AG04450 (cell line): Measurements from ENCODE around the gene WWP2. TPM values are rescaled to one million over a fixed set of nuclear protein-coding genes. Genes with fewer than 3 reads are reported as not detected.
"Not testable (repeated sequence)": the region's sequence is repeated elsewhere in the genome, so short reads cannot be mapped to it uniquely, and the experiment has no call there.

Source experiments
- CTCF ChIA-PET: fragments of 300-600, 350-600 bp; formaldehyde crosslinking; extraction: SDS; loops from one replicate; lab custom pipeline; 2022; ENCODE audit warnings: antibody characterized with exemption, inconsistent platforms; lab: Charles Lee
- POLR2A ChIA-PET: fragments of 350-600 bp; formaldehyde crosslinking; extraction: SDS; loops from one replicate; lab custom pipeline; 2021; ENCODE audit warnings: antibody characterized with exemption, inconsistent platforms; lab: Yijun Ruan, JAX
- DNase-seq: peaks from one replicate; pipeline ENCODE4 v3.0.0-alpha.2; 2011; ENCODE audit warnings: low read depth, low spot score
- H3K27ac ChIP-seq: one replicate; pipeline ENCODE4 v1.5.1; 2012; ENCODE audit warnings: low read depth, low read length, control low read depth
- H3K27me3 ChIP-seq: one replicate; pipeline ENCODE4 v1.6.0; 2012; ENCODE audit warnings: low read length; ENCODE audit not compliant: control insufficient read depth, insufficient read depth
- H3K4me3 ChIP-seq: 2 replicates; pipeline ENCODE4 v1.5.1; 2011; ENCODE audit warnings: mild to moderate bottlenecking, low read depth, low read length, control low read depth
- H3K9me3 ChIP-seq: 2 replicates; pipeline ENCODE4 v1.5.1; 2012; ENCODE audit warnings: low read length; ENCODE audit not compliant: control insufficient read depth, insufficient read depth
- polyA plus RNA-seq: library from polyadenylated mRNA; depleted of rRNA; stranded (reverse); fragments of >200 nt; gene quantifications from 2 replicates; pipeline ENCODE4 v1.2.3, GENCODE V29; 2011
- TF ChIP-seq, protein P1 (sequence below): IDR thresholded peaks from 2 replicates; pipeline ENCODE4 v1.5.1; 2011; ENCODE audit warnings: low read depth, low read length, control low read depth, inconsistent platforms

WWP2 gene
- polyA plus RNA-seq, 1 experiment, result 13.4 TPM

DNA sequence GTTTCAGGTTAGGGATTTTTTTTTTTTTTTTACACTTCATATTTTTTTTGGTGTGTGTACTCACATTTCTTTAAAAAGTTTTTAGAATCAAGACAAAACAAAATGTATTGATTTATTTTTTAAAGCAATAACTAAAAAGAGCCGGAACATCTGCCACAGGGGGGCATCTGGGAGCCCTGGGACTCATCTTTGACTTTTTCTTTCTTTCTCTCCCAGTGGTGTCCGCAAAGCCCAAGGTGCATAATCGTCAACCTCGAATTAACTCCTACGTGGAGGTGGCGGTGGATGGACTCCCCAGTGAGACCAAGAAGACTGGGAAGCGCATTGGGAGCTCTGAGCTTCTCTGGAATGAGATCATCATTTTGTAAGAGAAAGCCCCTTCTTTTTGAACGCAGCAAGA is 36.3 kb downstream of the WWP2 start:
- no peak for DNase-seq
- H3K27me3 ChIP-seq, result no peaks in the 10 kb centered on the region
- TF ChIP-seq, protein P1, sequence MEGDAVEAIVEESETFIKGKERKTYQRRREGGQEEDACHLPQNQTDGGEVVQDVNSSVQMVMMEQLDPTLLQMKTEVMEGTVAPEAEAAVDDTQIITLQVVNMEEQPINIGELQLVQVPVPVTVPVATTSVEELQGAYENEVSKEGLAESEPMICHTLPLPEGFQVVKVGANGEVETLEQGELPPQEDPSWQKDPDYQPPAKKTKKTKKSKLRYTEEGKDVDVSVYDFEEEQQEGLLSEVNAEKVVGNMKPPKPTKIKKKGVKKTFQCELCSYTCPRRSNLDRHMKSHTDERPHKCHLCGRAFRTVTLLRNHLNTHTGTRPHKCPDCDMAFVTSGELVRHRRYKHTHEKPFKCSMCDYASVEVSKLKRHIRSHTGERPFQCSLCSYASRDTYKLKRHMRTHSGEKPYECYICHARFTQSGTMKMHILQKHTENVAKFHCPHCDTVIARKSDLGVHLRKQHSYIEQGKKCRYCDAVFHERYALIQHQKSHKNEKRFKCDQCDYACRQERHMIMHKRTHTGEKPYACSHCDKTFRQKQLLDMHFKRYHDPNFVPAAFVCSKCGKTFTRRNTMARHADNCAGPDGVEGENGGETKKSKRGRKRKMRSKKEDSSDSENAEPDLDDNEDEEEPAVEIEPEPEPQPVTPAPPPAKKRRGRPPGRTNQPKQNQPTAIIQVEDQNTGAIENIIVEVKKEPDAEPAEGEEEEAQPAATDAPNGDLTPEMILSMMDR, result peak; percentile 60
- ChIA-PET CTCF (interaction anchor here (1.0 to 9.2 kb wide), 5 partner anchors 16 to 132 kb away, joined by 3 to 216 read pairs (median 4); no protein-coding TSS in a partner anchor), POLR2A (interaction anchor here (0.5 kb wide), 1 partner anchor 22 kb away, joined by 3 read pairs; no protein-coding TSS in a partner anchor)
- H3K27ac ChIP-seq, result no peak overlapping the region
- no peak overlapping the region for H3K4me3 ChIP-seq
- H3K9me3 ChIP-seq, result no peaks in the 10 kb centered on the region

GRCh38 chr16:69799611-69800031 is 37.5 kb downstream of the WWP2 start:
- no peak for DNase-seq
- H3K27me3 ChIP-seq, result no peaks in the 10 kb centered on the region
- TF ChIP-seq, protein P1, result no peak
- H3K4me3 ChIP-seq, result no peak overlapping the region
- ChIA-PET POLR2A (interaction anchor here (0.6 kb wide), 1 partner anchor 126 kb away, joined by 3 read pairs; no protein-coding TSS in a partner anchor), CTCF (interaction anchor here (0.9 to 9.2 kb wide), 3 partner anchors 29 to 131 kb away, joined by 3 to 216 read pairs (median 3); no protein-coding TSS in a partner anchor)
- H3K27ac ChIP-seq, result no peak overlapping the region
- H3K9me3 ChIP-seq, result no peaks in the 10 kb centered on the region

GRCh38 chr16:69804297-69804696 is 42.2 kb downstream of the WWP2 start:
- CTCF ChIA-PET, result interaction anchor here (1.3 kb wide), 1 partner anchor 126 kb away, joined by 5 read pairs; no protein-coding TSS in a partner anchor
- DNase-seq, result no peak

GRCh38 chr16:69806776-69807175 is 44.6 kb downstream of the WWP2 start:
- H3K4me3 ChIP-seq, H3K27me3 ChIP-seq, POLR2A ChIA-PET, H3K9me3 ChIP-seq, H3K27ac ChIP-seq, DNase-seq: not testable (repeated sequence)
- CTCF ChIA-PET, result interaction anchor here (0.6 to 3.1 kb wide), 5 partner anchors 10 to 125 kb away, joined by 3 to 27 read pairs (median 5); partner anchors contain the start of gene NOB1

More at GRCh38 chr16:69804297-69804696, 42.2 kb downstream of the WWP2 start:
- POLR2A ChIA-PET, result no interaction called here
- TF ChIP-seq, protein P1, result no peak
- Histone ChIP-seq H3K27ac (no peak overlapping the region), H3K9me3 (no peaks in the 10 kb centered on the region), H3K4me3 (no peak overlapping the region), H3K27me3 (no peaks in the 10 kb centered on the region)

DNA sequence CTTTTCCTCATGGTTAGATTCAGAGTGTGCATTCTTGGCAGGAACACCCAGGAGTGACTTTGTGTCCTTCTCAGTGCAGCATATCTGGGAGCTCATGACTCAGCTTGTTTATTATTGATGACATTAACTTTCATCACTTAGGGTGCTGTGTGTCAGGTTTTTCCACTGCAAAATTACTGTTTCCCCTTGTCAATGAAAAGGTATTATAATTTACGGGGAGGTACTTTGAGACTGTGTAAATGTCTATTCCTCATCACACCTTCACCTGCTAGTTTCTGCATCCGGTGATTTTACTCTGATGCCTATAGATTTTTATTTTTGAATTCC is 50.5 kb downstream of the WWP2 start:
- TF ChIP-seq, protein P1, result no peak
- Histone ChIP-seq H3K4me3 (no peak overlapping the region), H3K9me3 (peaks cover 4% of the 10 kb centered on the region), H3K27me3 (no peaks in the 10 kb centered on the region), H3K27ac (no peak overlapping the region)
- DNase-seq, result no peak
- POLR2A ChIA-PET, result no interaction called here
- CTCF ChIA-PET, result no interaction called here
